HepG2 (cell line): ENCODE data around the gene SLC26A5. TPM values are rescaled to one million over a fixed set of nuclear protein-coding genes. Genes with fewer than 3 reads are reported as not detected.

Source experiments
- ATAC-seq: fragments of 200-7000 bp; cut with Tn5 transposase; 3 replicates; pipeline ENCODE4 v1.9.1; 2020; ENCODE audit warnings: mild to moderate bottlenecking, moderate library complexity
- BruUV-seq: library from RNA; stranded (reverse); fragments of 400-500 nt; replicated peaks from 2 replicates; lab custom pipeline; 2021; lab: Mats Ljungman, UMichigan
- CTCF ChIA-PET: fragments of 300-600 bp; formaldehyde crosslinking; extraction: SDS; loops from one replicate; lab custom pipeline; 2021; ENCODE audit warnings: low total read pairs, inconsistent platforms, low intra/inter-chr PET ratio; lab: Yijun Ruan, JAX
- POLR2A ChIA-PET: fragments of 350-600 bp; sonication (Branson Sonifier 250); formaldehyde crosslinking; loops from one replicate; lab custom pipeline; 2020; ENCODE audit warnings: antibody characterized with exemption, inconsistent platforms; lab: Yijun Ruan, JAX
- DNase-seq: peaks from one replicate; pipeline ENCODE4 v3.0.0-alpha.2; 2015; ENCODE audit warnings: low spot score
- FAIRE-seq: peaks from 3 replicates; lab custom pipeline; 2011; peaks lifted over from hg19 to GRCh38; lab: Jason Lieb, UNC
- H2AFZ ChIP-seq: one replicate; pipeline ENCODE4 v1.6.1; 2011; ENCODE audit warnings: low read length, inconsistent platforms
- H3K27ac ChIP-seq: fragments of 300-600 bp; 3 replicates; pipeline ENCODE4 v1.8.0; 2011; ENCODE audit warnings: mixed run types, mild to moderate bottlenecking, mixed read lengths, low read length, inconsistent platforms; ENCODE audit not compliant: insufficient read depth; ENCODE audit errors: extremely low read length
- H3K27me3 ChIP-seq, 2 experiments: fragments of 200-600 bp in 1 of 2; 2 replicates in 1 of 2; 3 replicates in 1 of 2; pipeline versions ENCODE4 v1.6.0 to v1.8.0; 2011; ENCODE audit warnings: low read length in 2 of 2, mild to moderate bottlenecking in 2 of 2, moderate library complexity in 2 of 2, inconsistent platforms in 1 of 2; ENCODE audit not compliant: insufficient read depth in 2 of 2, control insufficient read depth in 1 of 2
- H3K36me3 ChIP-seq, 2 experiments: fragments of 200-600 bp in 1 of 2; replicated peaks in 1 of 2; 2 replicates in 1 of 2; 3 replicates in 1 of 2; pipeline versions ENCODE4 v1.5.1 to v1.8.0; 2011; ENCODE audit warnings: low read length in 2 of 2, inconsistent platforms in 1 of 2; ENCODE audit not compliant: insufficient read depth in 2 of 2, control insufficient read depth in 1 of 2
- H3K4me1 ChIP-seq: 2 replicates; pipeline ENCODE4 v1.5.1; 2012; ENCODE audit warnings: low read length, inconsistent platforms; ENCODE audit not compliant: insufficient read depth
- H3K4me2 ChIP-seq: 2 replicates; pipeline ENCODE4 v1.6.0; 2011; ENCODE audit warnings: low read depth, low read length, inconsistent platforms
- H3K4me3 ChIP-seq, 3 experiments: fragments of 200-600 bp in 1 of 3; sonication (generic), shearing (Covaris generic) in 1 of 3; replicated peaks in 1 of 3; 2 replicates each; pipeline ENCODE4 v1.5.1; 2011 to 2016; ENCODE audit warnings: low read length in 3 of 3, inconsistent platforms in 2 of 3, low read depth in 2 of 3, mild to moderate bottlenecking in 2 of 3, control low read depth in 1 of 3, mixed read lengths in 1 of 3; ENCODE audit not compliant: insufficient read depth in 1 of 3
- H3K79me2 ChIP-seq: one replicate; pipeline ENCODE4 v1.6.1; 2011; ENCODE audit warnings: low read length, inconsistent platforms; ENCODE audit not compliant: insufficient read depth
- H3K9ac ChIP-seq: 2 replicates; pipeline ENCODE4 v1.6.0; 2011; ENCODE audit warnings: mild to moderate bottlenecking, low read depth, low read length, inconsistent platforms; ENCODE audit not compliant: insufficient read depth
- H3K9me3 ChIP-seq: 2 replicates; pipeline ENCODE4 v1.5.1; 2012; ENCODE audit warnings: mild to moderate bottlenecking, low read length
- H4K20me1 ChIP-seq: 2 replicates; pipeline ENCODE4 v1.6.0; 2011; ENCODE audit warnings: inconsistent platforms, mild to moderate bottlenecking, low read length, moderate library complexity; ENCODE audit not compliant: insufficient read depth
- GFI1 ChIP-seq: sonication (generic); formaldehyde crosslinking; IDR thresholded peaks from 2 replicates; pipeline ENCODE4 v1.5.0; 2020; ENCODE audit warnings: missing genetic modification reagents, mild to moderate bottlenecking, borderline replicate concordance
- HOXA5 ChIP-seq: sonication (generic); formaldehyde crosslinking; IDR thresholded peaks from 2 replicates; pipeline ENCODE4 v1.4.0; 2020; ENCODE audit warnings: missing genetic modification reagents
- MAFG ChIP-seq: sonication (generic); formaldehyde crosslinking; IDR thresholded peaks from 2 replicates; pipeline ENCODE4 v1.5.1; 2020; ENCODE audit warnings: mild to moderate bottlenecking, missing genetic modification reagents
- MIXL1 ChIP-seq: IDR thresholded peaks from 2 replicates; pipeline ENCODE4 v1.6.1; 2016
- NCOA2 ChIP-seq: sonication (generic); formaldehyde crosslinking; IDR thresholded peaks from 2 replicates; pipeline ENCODE4 v1.8.0; 2022; ENCODE audit warnings: inconsistent platforms
- RAD21 ChIP-seq: fragments of 450-650 bp; formaldehyde crosslinking; IDR thresholded peaks from 2 replicates; pipeline ENCODE4 v1.5.0; 2020; ENCODE audit warnings: mild to moderate bottlenecking
- ZNF484 ChIP-seq: sonication (generic); formaldehyde crosslinking; IDR thresholded peaks from 2 replicates; pipeline ENCODE4 v1.5.1; 2020; ENCODE audit warnings: mild to moderate bottlenecking, low read depth, missing genetic modification reagents, borderline replicate concordance
- WGBS: methylation state at CpG from one replicate; pipeline ENCODE4 v1.1.6; 2017; ENCODE audit warnings: low lambda C conversion rate; 5-methylcytosine and 5-hydroxymethylcytosine counted together
- in situ Hi-C: cut with HindIII; loops from 2 replicates; pipeline ENCODE4 v1.10.0; 2017; ENCODE audit warnings: low pct_unique_long_range_greater_than_20kb; ENCODE audit not compliant: extremely low pct_ligation_motif_present
- intact Hi-C: fragments of 100-400 bp; cut with micrococcal nuclease; formaldehyde crosslinking; loops from one replicate; pipeline ENCODE4 v1.10.0; 2022; ENCODE audit not compliant: unreplicated experiment
- polyA plus RNA-seq, 8 experiments: library from polyadenylated mRNA; depleted of rRNA in 3 of 8; stranded (reverse) in 7 of 8; unstranded in 1 of 8; fragments of >200 nt; fragmentation: Illumina TruSeq in 4 of 8; extraction: Trizol in 4 of 8; gene quantifications; 2 replicates each; pipeline versions ENCODE4 v1.2.1 to v1.2.3, GENCODE V29; 2011 to 2016; ENCODE audit warnings: low read depth in 4 of 8, missing spikeins in 1 of 8, mixed read lengths in 1 of 8; ENCODE audit not compliant: insufficient read depth in 1 of 8
- total RNA-seq, 5 experiments: library from RNA; depleted of rRNA; stranded (reverse); fragments of >200 nt; fragmentation: Illumina TruSeq; extraction: Trizol; gene quantifications; 2 replicates each; pipeline ENCODE4 v1.2.3, GENCODE V29; 2016; ENCODE audit warnings: low read depth in 1 of 5
- TF ChIP-seq, protein P1 (sequence below): sonication (generic); formaldehyde crosslinking; IDR thresholded peaks from 2 replicates; pipeline ENCODE4 v1.5.0; 2020; ENCODE audit warnings: missing genetic modification reagents
- TF ChIP-seq, protein P2 (sequence below): sonication (generic); formaldehyde crosslinking; IDR thresholded peaks from 2 replicates; pipeline ENCODE4 v1.8.0; 2022; ENCODE audit warnings: low read depth, missing genetic modification reagents
- TF ChIP-seq, protein P3 (sequence below): sonication (generic); formaldehyde crosslinking; IDR thresholded peaks from 2 replicates; pipeline ENCODE4 v1.8.1; 2023; ENCODE audit warnings: mild to moderate bottlenecking, missing genetic modification reagents
- TF ChIP-seq, protein P4 (sequence below): sonication (generic); formaldehyde crosslinking; IDR thresholded peaks from 2 replicates; pipeline ENCODE4 v1.5.0; 2020; ENCODE audit warnings: mild to moderate bottlenecking, missing genetic modification reagents, borderline replicate concordance

The SLC26A5 gene
- total and polyA plus RNA-seq, 2 of the 13 experiments (the other 11 are each of a cell fraction or from before 2014, with no cell fraction given), result 0.08 to 0.11 TPM

DNA sequence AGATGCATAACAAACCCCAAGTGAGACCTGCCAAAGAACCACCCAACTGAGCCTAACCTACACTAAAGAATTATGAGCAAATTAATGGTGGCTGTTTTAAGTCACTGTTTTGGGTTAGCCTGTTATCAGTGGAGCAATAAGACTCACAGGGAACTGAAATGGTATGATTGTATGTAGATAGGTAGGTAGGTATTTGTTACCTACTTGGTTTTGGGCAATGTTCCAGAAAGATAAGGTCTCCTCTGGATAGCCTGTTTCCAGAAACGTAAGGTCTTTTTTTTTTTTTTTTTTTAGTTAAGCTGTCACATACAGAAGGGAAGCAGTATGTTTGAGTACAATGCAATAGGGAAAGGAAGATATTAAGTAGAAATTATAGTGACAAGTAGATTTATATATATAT lies 50.9 kb downstream of the SLC26A5 start:
- FAIRE-seq (no peak), DNase-seq (no peak), ATAC-seq (no peak)
- Histone ChIP-seq H3K79me2 (no peaks in the 10 kb centered on the region), H3K4me3 (no peak overlapping the region), H3K27me3 (no peaks in the 10 kb centered on the region; a peak in 1 of 5 replicates), H3K4me1 (peaks cover 28% of the 10 kb centered on the region), H4K20me1 (no peaks in the 10 kb centered on the region), H3K36me3 (no peaks in the 10 kb centered on the region), H3K9me3 (no peaks in the 10 kb centered on the region), H3K27ac (no peak overlapping the region), H3K9ac (no peak overlapping the region), H2AFZ (no peak overlapping the region), H3K4me2 (no peak overlapping the region)
- in situ Hi-C loops, result no loop called here
- WGBS, result 21% methylated on average over 1 of the region's 1 CpG
- CTCF ChIA-PET, result no interaction called here
- POLR2A ChIA-PET, result no interaction called here
- intact Hi-C loops, result no loop called here
- BruUV-seq, result no TSS peak
- no peak for TF ChIP-seq GFI1 (CRISPR knock-in tag)
- no peak for TF ChIP-seq HOXA5 (CRISPR knock-in tag)
- TF ChIP-seq, protein P1, sequence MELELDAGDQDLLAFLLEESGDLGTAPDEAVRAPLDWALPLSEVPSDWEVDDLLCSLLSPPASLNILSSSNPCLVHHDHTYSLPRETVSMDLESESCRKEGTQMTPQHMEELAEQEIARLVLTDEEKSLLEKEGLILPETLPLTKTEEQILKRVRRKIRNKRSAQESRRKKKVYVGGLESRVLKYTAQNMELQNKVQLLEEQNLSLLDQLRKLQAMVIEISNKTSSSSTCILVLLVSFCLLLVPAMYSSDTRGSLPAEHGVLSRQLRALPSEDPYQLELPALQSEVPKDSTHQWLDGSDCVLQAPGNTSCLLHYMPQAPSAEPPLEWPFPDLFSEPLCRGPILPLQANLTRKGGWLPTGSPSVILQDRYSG, result no peak
- TF ChIP-seq NCOA2 (CRISPR knock-in tag), result no peak
- TF ChIP-seq, protein P2, sequence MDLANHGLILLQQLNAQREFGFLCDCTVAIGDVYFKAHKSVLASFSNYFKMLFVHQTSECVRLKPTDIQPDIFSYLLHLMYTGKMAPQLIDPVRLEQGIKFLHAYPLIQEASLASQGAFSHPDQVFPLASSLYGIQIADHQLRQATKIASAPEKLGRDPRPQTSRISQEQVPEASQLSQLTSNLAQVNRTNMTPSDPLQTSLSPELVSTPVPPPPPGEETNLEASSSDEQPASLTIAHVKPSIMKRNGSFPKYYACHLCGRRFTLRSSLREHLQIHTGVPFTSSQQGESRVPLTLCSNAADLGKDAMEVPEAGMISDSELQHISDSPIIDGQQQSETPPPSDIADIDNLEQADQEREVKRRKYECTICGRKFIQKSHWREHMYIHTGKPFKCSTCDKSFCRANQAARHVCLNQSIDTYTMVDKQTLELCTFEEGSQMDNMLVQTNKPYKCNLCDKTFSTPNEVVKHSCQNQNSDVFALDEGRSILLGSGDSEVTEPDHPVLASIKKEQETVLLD, result no peak
- TF ChIP-seq, protein P3, sequence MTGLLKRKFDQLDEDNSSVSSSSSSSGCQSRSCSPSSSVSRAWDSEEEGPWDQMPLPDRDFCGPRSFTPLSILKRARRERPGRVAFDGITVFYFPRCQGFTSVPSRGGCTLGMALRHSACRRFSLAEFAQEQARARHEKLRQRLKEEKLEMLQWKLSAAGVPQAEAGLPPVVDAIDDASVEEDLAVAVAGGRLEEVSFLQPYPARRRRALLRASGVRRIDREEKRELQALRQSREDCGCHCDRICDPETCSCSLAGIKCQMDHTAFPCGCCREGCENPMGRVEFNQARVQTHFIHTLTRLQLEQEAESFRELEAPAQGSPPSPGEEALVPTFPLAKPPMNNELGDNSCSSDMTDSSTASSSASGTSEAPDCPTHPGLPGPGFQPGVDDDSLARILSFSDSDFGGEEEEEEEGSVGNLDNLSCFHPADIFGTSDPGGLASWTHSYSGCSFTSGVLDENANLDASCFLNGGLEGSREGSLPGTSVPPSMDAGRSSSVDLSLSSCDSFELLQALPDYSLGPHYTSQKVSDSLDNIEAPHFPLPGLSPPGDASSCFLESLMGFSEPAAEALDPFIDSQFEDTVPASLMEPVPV (CRISPR knock-in tag), result no peak
- TF ChIP-seq MAFG (CRISPR knock-in tag), result no peak
- no peak for TF ChIP-seq MIXL1 (CRISPR knock-in tag)
- no peak for TF ChIP-seq ZNF484
- TF ChIP-seq, protein P4, sequence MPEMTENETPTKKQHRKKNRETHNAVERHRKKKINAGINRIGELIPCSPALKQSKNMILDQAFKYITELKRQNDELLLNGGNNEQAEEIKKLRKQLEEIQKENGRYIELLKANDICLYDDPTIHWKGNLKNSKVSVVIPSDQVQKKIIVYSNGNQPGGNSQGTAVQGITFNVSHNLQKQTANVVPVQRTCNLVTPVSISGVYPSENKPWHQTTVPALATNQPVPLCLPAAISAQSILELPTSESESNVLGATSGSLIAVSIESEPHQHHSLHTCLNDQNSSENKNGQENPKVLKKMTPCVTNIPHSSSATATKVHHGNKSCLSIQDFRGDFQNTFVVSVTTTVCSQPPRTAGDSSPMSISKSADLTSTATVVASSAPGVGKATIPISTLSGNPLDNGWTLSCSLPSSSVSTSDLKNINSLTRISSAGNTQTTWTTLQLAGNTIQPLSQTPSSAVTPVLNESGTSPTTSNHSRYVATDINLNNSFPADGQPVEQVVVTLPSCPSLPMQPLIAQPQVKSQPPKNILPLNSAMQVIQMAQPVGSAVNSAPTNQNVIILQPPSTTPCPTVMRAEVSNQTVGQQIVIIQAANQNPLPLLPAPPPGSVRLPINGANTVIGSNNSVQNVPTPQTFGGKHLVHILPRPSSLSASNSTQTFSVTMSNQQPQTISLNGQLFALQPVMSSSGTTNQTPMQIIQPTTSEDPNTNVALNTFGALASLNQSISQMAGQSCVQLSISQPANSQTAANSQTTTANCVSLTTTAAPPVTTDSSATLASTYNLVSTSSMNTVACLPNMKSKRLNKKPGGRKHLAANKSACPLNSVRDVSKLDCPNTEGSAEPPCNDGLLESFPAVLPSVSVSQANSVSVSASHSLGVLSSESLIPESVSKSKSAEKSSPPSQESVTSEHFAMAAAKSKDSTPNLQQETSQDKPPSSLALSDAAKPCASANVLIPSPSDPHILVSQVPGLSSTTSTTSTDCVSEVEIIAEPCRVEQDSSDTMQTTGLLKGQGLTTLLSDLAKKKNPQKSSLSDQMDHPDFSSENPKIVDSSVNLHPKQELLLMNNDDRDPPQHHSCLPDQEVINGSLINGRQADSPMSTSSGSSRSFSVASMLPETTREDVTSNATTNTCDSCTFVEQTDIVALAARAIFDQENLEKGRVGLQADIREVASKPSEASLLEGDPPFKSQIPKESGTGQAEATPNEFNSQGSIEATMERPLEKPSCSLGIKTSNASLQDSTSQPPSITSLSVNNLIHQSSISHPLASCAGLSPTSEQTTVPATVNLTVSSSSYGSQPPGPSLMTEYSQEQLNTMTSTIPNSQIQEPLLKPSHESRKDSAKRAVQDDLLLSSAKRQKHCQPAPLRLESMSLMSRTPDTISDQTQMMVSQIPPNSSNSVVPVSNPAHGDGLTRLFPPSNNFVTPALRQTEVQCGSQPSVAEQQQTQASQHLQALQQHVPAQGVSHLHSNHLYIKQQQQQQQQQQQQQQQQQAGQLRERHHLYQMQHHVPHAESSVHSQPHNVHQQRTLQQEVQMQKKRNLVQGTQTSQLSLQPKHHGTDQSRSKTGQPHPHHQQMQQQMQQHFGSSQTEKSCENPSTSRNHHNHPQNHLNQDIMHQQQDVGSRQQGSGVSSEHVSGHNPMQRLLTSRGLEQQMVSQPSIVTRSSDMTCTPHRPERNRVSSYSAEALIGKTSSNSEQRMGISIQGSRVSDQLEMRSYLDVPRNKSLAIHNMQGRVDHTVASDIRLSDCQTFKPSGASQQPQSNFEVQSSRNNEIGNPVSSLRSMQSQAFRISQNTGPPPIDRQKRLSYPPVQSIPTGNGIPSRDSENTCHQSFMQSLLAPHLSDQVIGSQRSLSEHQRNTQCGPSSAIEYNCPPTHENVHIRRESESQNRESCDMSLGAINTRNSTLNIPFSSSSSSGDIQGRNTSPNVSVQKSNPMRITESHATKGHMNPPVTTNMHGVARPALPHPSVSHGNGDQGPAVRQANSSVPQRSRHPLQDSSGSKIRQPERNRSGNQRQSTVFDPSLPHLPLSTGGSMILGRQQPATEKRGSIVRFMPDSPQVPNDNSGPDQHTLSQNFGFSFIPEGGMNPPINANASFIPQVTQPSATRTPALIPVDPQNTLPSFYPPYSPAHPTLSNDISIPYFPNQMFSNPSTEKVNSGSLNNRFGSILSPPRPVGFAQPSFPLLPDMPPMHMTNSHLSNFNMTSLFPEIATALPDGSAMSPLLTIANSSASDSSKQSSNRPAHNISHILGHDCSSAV (CRISPR knock-in tag), result no peak
- TF ChIP-seq RAD21 (CRISPR knock-in tag), result no peak
